OCI-LY7 (cell line): ENCODE measurements around the gene PRR15L.

Experiments used
- EZH2phosphoT487 ChIP-seq: fragments of 200-600 bp; sonication (generic); IDR thresholded peaks from 2 replicates; pipeline ENCODE4 v1.6.1; 2018; ENCODE audit warnings: low read depth, borderline replicate concordance, mild to moderate bottlenecking, mixed run types, antibody characterized with exemption, low read length, moderate library complexity, mixed read lengths
- TF ChIP-seq, protein P1 (sequence below): fragments of 200-600 bp; sonication (generic); conservative IDR thresholded peaks from 2 replicates; pipeline ENCODE4 v1.5.1; 2014; ENCODE audit warnings: mild to moderate bottlenecking, antibody characterized with exemption, low read length, moderate library complexity, mixed read lengths

DNA sequence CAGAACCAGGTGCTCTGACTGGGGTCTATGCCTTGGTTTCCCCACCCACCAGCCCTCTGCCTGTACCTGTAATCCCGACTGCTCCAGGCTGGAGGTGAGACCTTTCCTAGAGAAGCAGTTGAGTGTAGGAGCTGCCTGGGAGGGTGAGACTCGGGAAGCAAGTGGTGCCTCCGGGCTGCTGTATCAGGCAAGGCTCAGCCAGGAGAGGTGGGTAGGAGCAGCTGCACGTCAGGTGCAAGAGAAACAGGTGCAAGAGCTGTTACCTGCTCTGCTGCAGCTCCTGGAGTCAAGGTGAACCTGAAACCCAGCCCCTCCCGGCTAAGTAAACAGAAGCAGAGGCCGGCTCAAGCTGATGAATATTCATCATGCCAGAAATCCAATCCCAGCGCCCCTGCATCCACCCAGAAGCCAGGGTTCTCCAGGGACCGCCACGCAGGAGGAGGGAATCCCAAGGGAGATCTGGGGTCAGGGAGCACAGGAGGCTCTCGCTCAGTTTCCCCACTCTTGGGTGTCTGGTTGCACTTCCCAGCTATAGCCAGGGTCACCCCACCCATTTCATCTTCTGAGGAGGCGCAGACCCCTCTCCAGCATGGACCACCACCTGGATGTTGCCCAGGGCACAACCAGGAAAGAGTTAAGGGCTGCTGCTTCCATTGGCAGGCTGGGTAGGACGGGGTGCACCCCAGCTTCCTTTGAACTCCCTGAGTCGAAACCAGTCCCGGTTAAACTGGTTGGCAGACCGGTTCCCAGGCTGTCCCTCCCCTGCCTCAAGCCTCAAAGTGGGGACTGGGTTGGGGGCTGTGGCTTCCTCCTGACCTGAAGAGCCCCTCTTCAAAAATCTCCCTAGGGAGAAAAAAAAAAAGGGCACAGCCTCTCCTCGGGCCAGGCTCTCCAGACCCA lies at the start of gene PRR15L:
- TF ChIP-seq, protein P1, sequence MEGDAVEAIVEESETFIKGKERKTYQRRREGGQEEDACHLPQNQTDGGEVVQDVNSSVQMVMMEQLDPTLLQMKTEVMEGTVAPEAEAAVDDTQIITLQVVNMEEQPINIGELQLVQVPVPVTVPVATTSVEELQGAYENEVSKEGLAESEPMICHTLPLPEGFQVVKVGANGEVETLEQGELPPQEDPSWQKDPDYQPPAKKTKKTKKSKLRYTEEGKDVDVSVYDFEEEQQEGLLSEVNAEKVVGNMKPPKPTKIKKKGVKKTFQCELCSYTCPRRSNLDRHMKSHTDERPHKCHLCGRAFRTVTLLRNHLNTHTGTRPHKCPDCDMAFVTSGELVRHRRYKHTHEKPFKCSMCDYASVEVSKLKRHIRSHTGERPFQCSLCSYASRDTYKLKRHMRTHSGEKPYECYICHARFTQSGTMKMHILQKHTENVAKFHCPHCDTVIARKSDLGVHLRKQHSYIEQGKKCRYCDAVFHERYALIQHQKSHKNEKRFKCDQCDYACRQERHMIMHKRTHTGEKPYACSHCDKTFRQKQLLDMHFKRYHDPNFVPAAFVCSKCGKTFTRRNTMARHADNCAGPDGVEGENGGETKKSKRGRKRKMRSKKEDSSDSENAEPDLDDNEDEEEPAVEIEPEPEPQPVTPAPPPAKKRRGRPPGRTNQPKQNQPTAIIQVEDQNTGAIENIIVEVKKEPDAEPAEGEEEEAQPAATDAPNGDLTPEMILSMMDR = no peak
- no peak for TF ChIP-seq EZH2phosphoT487
